HepG2 (cell line): ENCODE measurements around the gene HSP90AB1. TPM values are rescaled to one million over a fixed set of nuclear protein-coding genes. Genes with fewer than 3 reads are reported as not detected.

ENCODE experiments used
- AHR ChIP-seq: IDR thresholded peaks from 2 replicates; pipeline ENCODE4 v1.6.1; 2018; ENCODE audit warnings: missing genetic modification reagents, missing compliant biosample characterization
- ATF6 ChIP-seq: sonication (generic); formaldehyde crosslinking; conservative IDR thresholded peaks from 2 replicates; pipeline ENCODE4 v1.4.0; 2020; ENCODE audit warnings: missing genetic modification reagents
- DDIT3 ChIP-seq: sonication (generic); formaldehyde crosslinking; IDR thresholded peaks from 2 replicates; pipeline ENCODE4 v1.4.0; 2020; ENCODE audit warnings: mild to moderate bottlenecking, missing genetic modification reagents
- DNMT1 ChIP-seq: sonication (generic); formaldehyde crosslinking; IDR thresholded peaks from 2 replicates; pipeline ENCODE4 v1.5.1; 2020; ENCODE audit warnings: mild to moderate bottlenecking, missing genetic modification reagents
- FOXM1 ChIP-seq: sonication (generic); formaldehyde crosslinking; IDR thresholded peaks from 2 replicates; pipeline ENCODE4 v1.5.0; 2020; ENCODE audit warnings: missing genetic modification reagents
- GABPA ChIP-seq, 2 experiments: IDR thresholded peaks; 2 replicates each; pipeline ENCODE4 v1.6.1; 2011 to 2016; ENCODE audit warnings: low read depth in 2 of 2, low read length in 1 of 2, missing biosample characterization in 1 of 2, missing genetic modification characterization in 1 of 2
- KDM1A ChIP-seq: IDR thresholded peaks from 2 replicates; pipeline ENCODE4 v1.6.1; 2016; ENCODE audit warnings: missing compliant biosample characterization
- MTA3 ChIP-seq: sonication (generic); formaldehyde crosslinking; IDR thresholded peaks from 2 replicates; pipeline ENCODE4 v1.4.0; 2020; ENCODE audit warnings: missing genetic modification reagents
- NAIF1 ChIP-seq: sonication (generic); formaldehyde crosslinking; IDR thresholded peaks from 2 replicates; pipeline ENCODE4 v1.5.0; 2020; ENCODE audit warnings: mild to moderate bottlenecking, missing genetic modification reagents, borderline replicate concordance
- NFE2 ChIP-seq: sonication (generic); formaldehyde crosslinking; IDR thresholded peaks from 2 replicates; pipeline ENCODE4 v1.4.0; 2020; ENCODE audit warnings: missing genetic modification reagents
- PATZ1 ChIP-seq: sonication (generic); formaldehyde crosslinking; IDR thresholded peaks from 2 replicates; pipeline ENCODE4 v1.4.0; 2020; ENCODE audit warnings: missing genetic modification reagents
- POLR2A ChIP-seq, 2 experiments: IDR thresholded peaks; 2 replicates each; pipeline ENCODE4 v1.6.1; 2011; ENCODE audit warnings: low read depth in 2 of 2, low read length in 2 of 2, mild to moderate bottlenecking in 1 of 2, moderate library complexity in 1 of 2; ENCODE audit not compliant: insufficient read depth in 1 of 2
- SETDB1 ChIP-seq: sonication (generic); formaldehyde crosslinking; IDR thresholded peaks from 2 replicates; pipeline ENCODE4 v1.5.1; 2020; ENCODE audit warnings: missing genetic modification reagents, mild to moderate bottlenecking, borderline replicate concordance
- TERF1 ChIP-seq: sonication (generic); formaldehyde crosslinking; IDR thresholded peaks from 2 replicates; pipeline ENCODE4 v1.8.0; 2022; ENCODE audit warnings: mild to moderate bottlenecking, missing genetic modification reagents, moderate library complexity
- ZBTB3 ChIP-seq: sonication (generic); formaldehyde crosslinking; IDR thresholded peaks from 2 replicates; pipeline ENCODE4 v1.4.0; 2020; ENCODE audit warnings: low read depth, mild to moderate bottlenecking, moderate library complexity, missing genetic modification reagents, borderline replicate concordance
- ZBTB42 ChIP-seq: sonication (generic); formaldehyde crosslinking; IDR thresholded peaks from 2 replicates; pipeline ENCODE4 v1.5.0; 2020; ENCODE audit warnings: mild to moderate bottlenecking, missing genetic modification reagents
- ZNF138 ChIP-seq: sonication (generic); formaldehyde crosslinking; IDR thresholded peaks from 2 replicates; pipeline ENCODE4 v1.5.0; 2020; ENCODE audit warnings: mild to moderate bottlenecking, low read depth, missing genetic modification reagents
- ZNF276 ChIP-seq: sonication (generic); formaldehyde crosslinking; IDR thresholded peaks from 2 replicates; pipeline ENCODE4 v1.4.0; 2020; ENCODE audit warnings: mild to moderate bottlenecking, low read depth, missing genetic modification reagents
- ZNF512 ChIP-seq: sonication (generic); formaldehyde crosslinking; IDR thresholded peaks from 2 replicates; pipeline ENCODE4 v1.4.0; 2020; ENCODE audit warnings: mild to moderate bottlenecking, missing genetic modification reagents
- ZNF713 ChIP-seq: sonication (generic); formaldehyde crosslinking; IDR thresholded peaks from 2 replicates; pipeline ENCODE4 v1.4.0; 2020; ENCODE audit warnings: mild to moderate bottlenecking, missing genetic modification reagents
- polyA plus RNA-seq, 8 experiments: library from polyadenylated mRNA; depleted of rRNA in 3 of 8; stranded (reverse) in 7 of 8; unstranded in 1 of 8; fragments of >200 nt; fragmentation: Illumina TruSeq in 4 of 8; extraction: Trizol in 4 of 8; gene quantifications; 2 replicates each; pipeline versions ENCODE4 v1.2.1 to v1.2.3, GENCODE V29; 2011 to 2016; ENCODE audit warnings: low read depth in 4 of 8, missing spikeins in 1 of 8, mixed read lengths in 1 of 8; ENCODE audit not compliant: insufficient read depth in 1 of 8
- total RNA-seq, 5 experiments: library from RNA; depleted of rRNA; stranded (reverse); fragments of >200 nt; fragmentation: Illumina TruSeq; extraction: Trizol; gene quantifications; 2 replicates each; pipeline ENCODE4 v1.2.3, GENCODE V29; 2016; ENCODE audit warnings: low read depth in 1 of 5

Gene HSP90AB1
- total and polyA plus RNA-seq, 2 of the 13 experiments (the other 11 are each of a cell fraction or from before 2014, with no cell fraction given), result 1,325 to 1,472 TPM

GRCh38 chr6:44265007-44265721, 18.3 kb downstream of the HSP90AB1 start, which contains the start of gene NFKBIE (continued):
- TF ChIP-seq ATF6 (CRISPR knock-in tag) (no peak), ZNF138 (CRISPR knock-in tag) (no peak), FOXM1 (CRISPR knock-in tag) (0 out of 2 replicates have a peak, but pooled peaks have one; percentile 10), ZBTB3 (CRISPR knock-in tag) (no peak), ZNF276 (CRISPR knock-in tag) (peak; percentile 47; the same call in 1 of the 2 replicates), NFE2 (CRISPR knock-in tag) (no peak), DNMT1 (0 out of 2 replicates have a peak, but pooled peaks have one; percentile 63), PATZ1 (CRISPR knock-in tag) (peak; percentile 99), DDIT3 (CRISPR knock-in tag) (0 out of 2 replicates have a peak, but pooled peaks have one; percentile 17), POLR2A (IDR thresholded peaks at IDR 0.05; ENCODE audit: insufficient read depth in 1 of 2, low read depth in 2 of 2, low read length in 2 of 2) (peak in 1 of 2 experiments; percentile 82; a peak in 2 of 4 replicates), NAIF1 (no peak), MTA3 (no peak), TERF1 (no peak), ZNF713 (0 out of 2 replicates have a peak, but pooled peaks have one; percentile 44), KDM1A (CRISPR knock-in tag) (no peak), ZNF512 (no peak), ZBTB42 (no peak; the same call in none of the 2 replicates), SETDB1 (CRISPR knock-in tag) (no peak), AHR (0 out of 2 replicates have a peak, but pooled peaks have one; percentile 12), GABPA (IDR thresholded peaks at IDR 0.05; ENCODE audit: low read depth, low read length) (no peak), GABPA (CRISPR knock-in tag; IDR thresholded peaks at IDR 0.05; ENCODE audit: low read depth) (peak; percentile 81)
